ENCODE data around the gene ITGA5. TPM values are rescaled to one million over a fixed set of nuclear protein-coding genes. Genes with fewer than 3 reads are reported as not detected.

The ITGA5 gene
- total and polyA plus RNA-seq, 2 of the 13 experiments (the other 11 are each of a cell fraction or from before 2014, with no cell fraction given): 0.20 to 0.40 TPM

GRCh38 chr12:54358945-54359761 lies 59.9 kb downstream of the ITGA5 start (continued):
- TF ChIP-seq ZBED4 (CRISPR knock-in tag; IDR thresholded peaks at IDR 0.05; ENCODE audit: borderline replicate concordance): no peak
- TF ChIP-seq ZNF703 (CRISPR knock-in tag; IDR thresholded peaks at IDR 0.05; ENCODE audit: borderline replicate concordance): no peak
- TF ChIP-seq MYNN (CRISPR knock-in tag; IDR thresholded peaks at IDR 0.05; ENCODE audit: low read depth): 0 out of 2 replicates have a peak, but pooled peaks have one; percentile 47
- 0 out of 2 replicates have a peak, but pooled peaks have one; percentile 16 for TF ChIP-seq POGK (CRISPR knock-in tag; conservative IDR thresholded peaks at IDR 0.05)
- peak; percentile 47 for TF ChIP-seq PHF5A (CRISPR knock-in tag; IDR thresholded peaks at IDR 0.05; ENCODE audit: low read depth, unreplicated experiment)
- no peak for TF ChIP-seq SRSF9 (IDR thresholded peaks at IDR 0.05; ENCODE audit: borderline replicate concordance, insufficient read depth, low read depth, low read length, poor library complexity, severe bottlenecking)
- TF ChIP-seq CREB3 (CRISPR knock-in tag; IDR thresholded peaks at IDR 0.05): no peak
- TF ChIP-seq ZNF678 (CRISPR knock-in tag; IDR thresholded peaks at IDR 0.05): no peak
- no peak for TF ChIP-seq ZNF782 (CRISPR knock-in tag; IDR thresholded peaks at IDR 0.05; ENCODE audit: borderline replicate concordance)
- TF ChIP-seq ZNF18 (CRISPR knock-in tag; IDR thresholded peaks at IDR 0.05; ENCODE audit: insufficient replicate concordance): no peak
- 0 out of 2 replicates have a peak, but pooled peaks have one; percentile 43 for TF ChIP-seq ZBTB26 (CRISPR knock-in tag; IDR thresholded peaks at IDR 0.05; ENCODE audit: borderline replicate concordance)
